K562 (cell line): ENCODE data around the gene C6orf141. TPM values are rescaled to one million over a fixed set of nuclear protein-coding genes. Genes with fewer than 3 reads are reported as not detected.

Source experiments
- ATAC-seq: fragments of 200-7000 bp; cut with Tn5 transposase; 3 replicates; pipeline ENCODE4 v1.9.1; 2020; ENCODE audit warnings: moderate library complexity
- BruUV-seq: library from RNA; stranded (reverse); fragments of 400-500 nt; replicated peaks from 2 replicates; lab custom pipeline; 2021; lab: Mats Ljungman, UMichigan
- CTCF ChIA-PET: fragments of 300-600 bp; formaldehyde crosslinking; extraction: SDS; loops from one replicate; lab custom pipeline; 2021; ENCODE audit warnings: low intra/inter-chr PET ratio; lab: Yijun Ruan, JAX
- POLR2A ChIA-PET: fragments of 300-600, 350-650 bp; sonication (Branson Sonifier 250); formaldehyde crosslinking; extraction: SDS; loops from one replicate; lab custom pipeline; 2021; ENCODE audit warnings: antibody characterized with exemption, inconsistent platforms; lab: Yijun Ruan, JAX
- DNase-seq, 4 experiments: peaks; one replicate each; pipeline versions ENCODE4 v3.0.0 to v3.0.0-alpha.2; 2011 to 2018; ENCODE audit warnings: low spot score in 3 of 4, mixed read lengths in 3 of 4; ENCODE audit errors: extremely low read depth in 1 of 4
- FAIRE-seq: peaks from 2 replicates; lab custom pipeline; 2011; peaks lifted over from hg19 to GRCh38; lab: Jason Lieb, UNC
- H2AFZ ChIP-seq: 2 replicates; pipeline ENCODE4 v1.6.0; 2011; ENCODE audit warnings: low read depth, low read length, control low read depth, inconsistent platforms
- H3K27ac ChIP-seq: fragments of 200-600 bp; 3 replicates; pipeline ENCODE4 v1.8.0; 2011; ENCODE audit warnings: low read depth, mild to moderate bottlenecking, control low read depth, inconsistent platforms, low read length, moderate library complexity, mixed read lengths; ENCODE audit errors: extremely low read depth
- H3K27me3 ChIP-seq, 2 experiments: fragments of 300-600 bp in 1 of 2; 2 replicates in 1 of 2; 3 replicates in 1 of 2; pipeline versions ENCODE4 v1.6.0 to v1.8.0; 2011; ENCODE audit warnings: inconsistent platforms in 2 of 2, low read length in 2 of 2, mild to moderate bottlenecking in 1 of 2, mixed read lengths in 1 of 2, moderate library complexity in 1 of 2; ENCODE audit not compliant: control insufficient read depth in 2 of 2, insufficient read depth in 2 of 2
- H3K36me3 ChIP-seq: fragments of 300-600 bp; 3 replicates; pipeline ENCODE4 v1.8.0; 2011; ENCODE audit warnings: mild to moderate bottlenecking, low read length, inconsistent platforms; ENCODE audit not compliant: control insufficient read depth, insufficient read depth
- H3K4me1 ChIP-seq, 2 experiments: fragments of 200-600 bp in 1 of 2; replicated peaks in 1 of 2; 2 replicates in 1 of 2; 3 replicates in 1 of 2; pipeline versions ENCODE4 v1.5.1 to v1.8.0; 2011; ENCODE audit warnings: inconsistent platforms in 2 of 2, low read length in 2 of 2, mild to moderate bottlenecking in 1 of 2, mixed read lengths in 1 of 2, moderate library complexity in 1 of 2; ENCODE audit not compliant: control insufficient read depth in 2 of 2, insufficient read depth in 2 of 2
- H3K4me2 ChIP-seq: 2 replicates; pipeline ENCODE4 v1.6.1; 2011; ENCODE audit warnings: low read length, control low read depth, inconsistent platforms, mixed read lengths; ENCODE audit not compliant: insufficient read depth
- H3K4me3 ChIP-seq: fragments of 200-600 bp; sonication (generic), shearing (Covaris generic); 2 replicates; pipeline ENCODE4 v1.5.1; 2016; ENCODE audit warnings: control low read depth, inconsistent platforms
- H3K79me2 ChIP-seq: fragments of 200-600 bp; 3 replicates; pipeline ENCODE4 v1.8.0; 2011; ENCODE audit warnings: low read length, inconsistent platforms; ENCODE audit not compliant: control insufficient read depth, insufficient read depth
- H3K9ac ChIP-seq, 2 experiments: 2 replicates each; pipeline versions ENCODE4 v1.6.0 to v1.6.1; 2011; ENCODE audit warnings: low read depth in 2 of 2, low read length in 2 of 2, control low read depth in 1 of 2, inconsistent platforms in 1 of 2, mild to moderate bottlenecking in 1 of 2, mixed read lengths in 1 of 2; ENCODE audit not compliant: insufficient read depth in 1 of 2
- H3K9me1 ChIP-seq: one replicate; pipeline ENCODE4 v1.6.0; 2011; ENCODE audit warnings: inconsistent platforms, mild to moderate bottlenecking, low read length, moderate library complexity; ENCODE audit not compliant: control insufficient read depth, insufficient read depth
- H3K9me3 ChIP-seq: replicated peaks from 2 replicates; pipeline ENCODE4 v1.5.1; 2011; ENCODE audit warnings: low read depth, low read length, inconsistent platforms; ENCODE audit not compliant: control insufficient read depth, insufficient read depth
- H4K20me1 ChIP-seq: replicated peaks from 2 replicates; pipeline ENCODE4 v1.6.1; 2011; ENCODE audit warnings: low read length, inconsistent platforms, mixed read lengths; ENCODE audit not compliant: control insufficient read depth, insufficient read depth
- CBFA2T2 ChIP-seq: fragments of 450-650 bp; conservative IDR thresholded peaks from 2 replicates; pipeline ENCODE4 v1.6.1; 2017; ENCODE audit warnings: mild to moderate bottlenecking
- FOXM1 ChIP-seq, 2 experiments: fragments of 450-650 bp in 1 of 2; sonication (generic) in 1 of 2; formaldehyde crosslinking in 1 of 2; IDR thresholded peaks; 2 replicates each; pipeline versions ENCODE4 v1.6.1 to v1.9.0; 2017 to 2022; ENCODE audit warnings: low read depth in 2 of 2, mild to moderate bottlenecking in 2 of 2, missing genetic modification reagents in 1 of 2, moderate library complexity in 1 of 2
- KDM1A ChIP-seq, 2 experiments: fragments of 450-650 bp; IDR thresholded peaks; 2 replicates each; pipeline ENCODE4 v1.6.1; 2016; ENCODE audit warnings: mild to moderate bottlenecking in 2 of 2
- MEIS2 ChIP-seq: fragments of 450-650 bp; IDR thresholded peaks from 2 replicates; pipeline ENCODE4 v1.6.1; 2014; ENCODE audit warnings: mild to moderate bottlenecking; ENCODE audit not compliant: partially characterized antibody
- MTA1 ChIP-seq: fragments of 450-650 bp; IDR thresholded peaks from 2 replicates; pipeline ENCODE4 v1.6.1; 2017; ENCODE audit warnings: borderline replicate concordance
- NFIC ChIP-seq: fragments of 450-650 bp; IDR thresholded peaks from 2 replicates; pipeline ENCODE4 v1.6.1; 2017; ENCODE audit warnings: mild to moderate bottlenecking, inconsistent platforms
- PTBP1 ChIP-seq: fragments of 200-400 bp; formaldehyde crosslinking; IDR thresholded peaks from 2 replicates; pipeline ENCODE4 v1.6.1; 2017; ENCODE audit warnings: low read depth, low read length
- TEAD4 ChIP-seq, 2 experiments: sonication (generic) in 1 of 2; formaldehyde crosslinking in 1 of 2; IDR thresholded peaks; 2 replicates each; pipeline versions ENCODE4 v1.6.1 to v1.8.0; 2012 to 2022; ENCODE audit warnings: borderline replicate concordance in 1 of 2, inconsistent platforms in 1 of 2, low read length in 1 of 2, mild to moderate bottlenecking in 1 of 2, missing genetic modification reagents in 1 of 2
- TRIM24 ChIP-seq, 2 experiments: fragments of 450-650 bp; IDR thresholded peaks; 2 replicates each; pipeline ENCODE4 v1.6.1; 2016
- ZNF239 ChIP-seq: fragments of 250-450 bp; sonication (Bioruptor Pico); IDR thresholded peaks from 2 replicates; pipeline ENCODE4 v1.4.0; 2020; ENCODE audit warnings: mild to moderate bottlenecking
- ZNF324 ChIP-seq: fragments of 250-450 bp; sonication (Bioruptor Pico); IDR thresholded peaks from 2 replicates; pipeline ENCODE4 v1.4.0; 2020; ENCODE audit warnings: mild to moderate bottlenecking
- WGBS: fragments of 100-300 bp; shearing (Covaris generic); methylation state at CpG from one replicate; pipeline ENCODE4 v1.1.6; 2016; ENCODE audit warnings: low coverage, mixed read lengths; ENCODE audit not compliant: insufficient coverage; ENCODE audit errors: missing lambda C conversion rate; 5-methylcytosine and 5-hydroxymethylcytosine counted together
- in situ Hi-C: fragments of 300-500 bp; cut with MboI; formaldehyde crosslinking; loops from 4 replicates; pipeline ENCODE4 v1.15.0; 2018; ENCODE audit warnings: inconsistent platforms, mixed read lengths
- intact Hi-C: fragments of 100-400 bp; cut with micrococcal nuclease; formaldehyde crosslinking; loops from 2 replicates; pipeline ENCODE4 v1.14.2; 2022
- polyA plus RNA-seq, 8 experiments: library from polyadenylated mRNA; depleted of rRNA in 4 of 8; stranded (reverse) in 5 of 8; unstranded in 3 of 8; fragments of >200 nt; fragmentation: Nextera tagmentation in 2 of 8; fragmentation: Illumina TruSeq in 1 of 8; extraction: Ambion mirVana in 2 of 8; extraction: Trizol in 1 of 8; gene quantifications; 2 replicates each; pipeline versions ENCODE4 v1.2.1 to v1.2.3, GENCODE V29; 2011 to 2014; ENCODE audit warnings: inconsistent platforms in 1 of 8, missing spikeins in 1 of 8
- total RNA-seq, 7 experiments: library from RNA; depleted of rRNA in 6 of 7; stranded (reverse); fragments of >200 nt in 6 of 7; fragmentation: Illumina TruSeq in 2 of 7; extraction: Trizol in 2 of 7; gene quantifications; 2 replicates each; pipeline versions ENCODE4 v1.2.1 to v1.2.3, GENCODE V29; 2011 to 2021; ENCODE audit warnings: low replicate concordance in 1 of 7
- TF ChIP-seq, protein P1 (sequence below): fragments of 450-650 bp; formaldehyde crosslinking; IDR thresholded peaks from 2 replicates; pipeline ENCODE4 v1.4.0; 2022; ENCODE audit warnings: missing genetic modification characterization
- TF ChIP-seq, protein P2 (sequence below): sonication (generic); formaldehyde crosslinking; IDR thresholded peaks from 2 replicates; pipeline ENCODE4 v1.8.0; 2023; ENCODE audit warnings: mild to moderate bottlenecking, missing genetic modification reagents
- TF ChIP-seq, protein P3 (sequence below): fragments of 450-650 bp; IDR thresholded peaks from 2 replicates; pipeline ENCODE4 v1.6.1; 2016

Gene C6orf141
- total and polyA plus RNA-seq, 9 of the 15 experiments (the other 6 are each of a cell fraction or from before 2014, with no cell fraction given), result not detected

DNA sequence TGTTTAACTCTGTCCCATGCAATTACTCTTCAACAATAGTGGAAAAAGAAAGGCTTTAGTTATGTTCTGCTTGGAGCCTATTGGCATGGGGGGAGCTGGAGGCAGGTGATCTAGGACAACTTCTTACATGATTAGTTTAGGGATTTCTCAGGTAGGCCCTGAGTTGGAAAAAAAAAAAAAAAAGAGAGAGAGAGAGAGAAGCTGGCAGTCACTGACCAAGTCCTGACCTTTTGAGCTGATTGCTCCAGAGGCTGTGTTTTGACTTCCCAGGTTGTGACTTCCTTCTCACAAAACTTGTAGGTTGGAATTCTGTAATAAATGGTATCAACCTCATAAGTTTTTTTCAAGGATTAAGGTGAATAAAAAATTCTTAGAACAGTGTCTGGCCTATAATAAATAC is 7.8 kb downstream of the C6orf141 start (continued):
- no peak for TF ChIP-seq PTBP1
- TF ChIP-seq ZNF239 (CRISPR knock-in tag), result no peak
- no peak for TF ChIP-seq FOXM1 (IDR thresholded peaks at IDR 0.05; ENCODE audit: low read depth)
- no peak for TF ChIP-seq FOXM1 (CRISPR knock-in tag; IDR thresholded peaks at IDR 0.05; ENCODE audit: low read depth)

DNA sequence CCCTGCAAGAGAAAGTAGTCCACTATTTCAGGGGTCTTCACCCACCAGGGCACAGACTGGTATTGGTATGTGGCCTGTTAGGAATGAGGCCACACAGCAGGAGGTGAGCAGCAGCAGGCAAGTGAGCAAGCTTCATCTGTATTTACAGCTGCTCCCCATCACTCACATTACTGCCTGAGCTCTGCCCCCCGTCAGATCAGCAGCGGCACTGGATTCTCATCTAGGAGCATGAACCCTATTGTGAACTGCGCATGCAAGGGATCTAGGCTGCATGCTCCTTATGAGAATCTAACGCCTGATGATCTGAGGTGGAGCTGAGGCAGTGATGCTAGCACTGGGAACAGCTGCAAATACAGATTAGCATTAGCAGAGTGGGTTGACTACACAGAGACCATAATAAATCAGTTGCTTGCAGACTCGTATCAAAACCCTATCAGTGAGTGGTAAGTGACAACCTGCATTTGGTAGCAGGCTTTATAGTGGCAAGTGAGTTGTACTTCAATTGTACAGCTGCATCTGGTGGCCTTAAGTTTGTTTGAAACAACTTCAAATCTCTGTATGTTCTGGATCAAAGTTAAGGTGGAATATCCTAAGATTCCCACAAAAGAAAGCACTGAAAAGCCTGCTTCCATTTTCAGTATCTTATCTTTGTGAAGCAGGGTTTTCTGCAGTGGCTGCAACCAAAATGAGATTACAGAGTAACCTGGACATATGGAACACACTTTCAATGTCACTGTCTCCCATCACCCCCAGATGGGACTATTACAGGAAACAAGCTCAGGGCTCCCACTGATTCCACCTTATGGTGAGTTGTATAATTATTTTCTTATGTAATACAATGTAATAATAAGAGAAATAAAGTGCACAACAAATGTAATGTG is 12.8 kb downstream of the C6orf141 start:
- no peak overlapping the region for H2AFZ ChIP-seq
- peak; percentile 47 for ATAC-seq
- no peak overlapping the region for H3K27ac ChIP-seq
- H3K4me1 ChIP-seq, result peaks cover 0 to 4% of the 10 kb centered on the region in 2 experiments; a peak in 1 of 5 replicates
- H3K4me2 ChIP-seq, result no peak overlapping the region
- no peaks in the 10 kb centered on the region for H3K79me2 ChIP-seq
- WGBS, result 33% methylated on average over 5 of the region's 5 CpGs
- H3K9me1 ChIP-seq, result no peaks in the 10 kb centered on the region
- no peak overlapping the region for H3K9ac ChIP-seq
- POLR2A ChIA-PET, result interaction anchor here (1.1 kb wide), 1 partner anchor 22 kb away, joined by 3 read pairs; no protein-coding TSS in a partner anchor
- no peaks in the 10 kb centered on the region for H3K27me3 ChIP-seq
- no peaks in the 10 kb centered on the region for H4K20me1 ChIP-seq
- in situ Hi-C loops (no loop called here), intact Hi-C loops (no loop called here)
- BruUV-seq, result no TSS peak
- DNase-seq, result peak in 1 of 4 experiments; percentile 41
- no peak overlapping the region for H3K4me3 ChIP-seq
- FAIRE-seq, result no peak
- CTCF ChIA-PET, result no interaction called here
- H3K36me3 ChIP-seq, result no peaks in the 10 kb centered on the region
- no peaks in the 10 kb centered on the region for H3K9me3 ChIP-seq
- peak; percentile 73 for TF ChIP-seq MEIS2
- TF ChIP-seq, protein P1, sequence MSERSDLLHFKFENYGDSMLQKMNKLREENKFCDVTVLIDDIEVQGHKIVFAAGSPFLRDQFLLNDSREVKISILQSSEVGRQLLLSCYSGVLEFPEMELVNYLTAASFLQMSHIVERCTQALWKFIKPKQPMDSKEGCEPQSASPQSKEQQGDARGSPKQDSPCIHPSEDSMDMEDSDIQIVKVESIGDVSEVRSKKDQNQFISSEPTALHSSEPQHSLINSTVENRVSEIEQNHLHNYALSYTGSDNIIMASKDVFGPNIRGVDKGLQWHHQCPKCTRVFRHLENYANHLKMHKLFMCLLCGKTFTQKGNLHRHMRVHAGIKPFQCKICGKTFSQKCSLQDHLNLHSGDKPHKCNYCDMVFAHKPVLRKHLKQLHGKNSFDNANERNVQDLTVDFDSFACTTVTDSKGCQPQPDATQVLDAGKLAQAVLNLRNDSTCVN, result no peak
- peak; percentile 67 for TF ChIP-seq CBFA2T2
- TF ChIP-seq, protein P2, sequence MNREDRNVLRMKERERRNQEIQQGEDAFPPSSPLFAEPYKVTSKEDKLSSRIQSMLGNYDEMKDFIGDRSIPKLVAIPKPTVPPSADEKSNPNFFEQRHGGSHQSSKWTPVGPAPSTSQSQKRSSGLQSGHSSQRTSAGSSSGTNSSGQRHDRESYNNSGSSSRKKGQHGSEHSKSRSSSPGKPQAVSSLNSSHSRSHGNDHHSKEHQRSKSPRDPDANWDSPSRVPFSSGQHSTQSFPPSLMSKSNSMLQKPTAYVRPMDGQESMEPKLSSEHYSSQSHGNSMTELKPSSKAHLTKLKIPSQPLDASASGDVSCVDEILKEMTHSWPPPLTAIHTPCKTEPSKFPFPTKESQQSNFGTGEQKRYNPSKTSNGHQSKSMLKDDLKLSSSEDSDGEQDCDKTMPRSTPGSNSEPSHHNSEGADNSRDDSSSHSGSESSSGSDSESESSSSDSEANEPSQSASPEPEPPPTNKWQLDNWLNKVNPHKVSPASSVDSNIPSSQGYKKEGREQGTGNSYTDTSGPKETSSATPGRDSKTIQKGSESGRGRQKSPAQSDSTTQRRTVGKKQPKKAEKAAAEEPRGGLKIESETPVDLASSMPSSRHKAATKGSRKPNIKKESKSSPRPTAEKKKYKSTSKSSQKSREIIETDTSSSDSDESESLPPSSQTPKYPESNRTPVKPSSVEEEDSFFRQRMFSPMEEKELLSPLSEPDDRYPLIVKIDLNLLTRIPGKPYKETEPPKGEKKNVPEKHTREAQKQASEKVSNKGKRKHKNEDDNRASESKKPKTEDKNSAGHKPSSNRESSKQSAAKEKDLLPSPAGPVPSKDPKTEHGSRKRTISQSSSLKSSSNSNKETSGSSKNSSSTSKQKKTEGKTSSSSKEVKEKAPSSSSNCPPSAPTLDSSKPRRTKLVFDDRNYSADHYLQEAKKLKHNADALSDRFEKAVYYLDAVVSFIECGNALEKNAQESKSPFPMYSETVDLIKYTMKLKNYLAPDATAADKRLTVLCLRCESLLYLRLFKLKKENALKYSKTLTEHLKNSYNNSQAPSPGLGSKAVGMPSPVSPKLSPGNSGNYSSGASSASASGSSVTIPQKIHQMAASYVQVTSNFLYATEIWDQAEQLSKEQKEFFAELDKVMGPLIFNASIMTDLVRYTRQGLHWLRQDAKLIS, result no peak
- TF ChIP-seq, protein P3, sequence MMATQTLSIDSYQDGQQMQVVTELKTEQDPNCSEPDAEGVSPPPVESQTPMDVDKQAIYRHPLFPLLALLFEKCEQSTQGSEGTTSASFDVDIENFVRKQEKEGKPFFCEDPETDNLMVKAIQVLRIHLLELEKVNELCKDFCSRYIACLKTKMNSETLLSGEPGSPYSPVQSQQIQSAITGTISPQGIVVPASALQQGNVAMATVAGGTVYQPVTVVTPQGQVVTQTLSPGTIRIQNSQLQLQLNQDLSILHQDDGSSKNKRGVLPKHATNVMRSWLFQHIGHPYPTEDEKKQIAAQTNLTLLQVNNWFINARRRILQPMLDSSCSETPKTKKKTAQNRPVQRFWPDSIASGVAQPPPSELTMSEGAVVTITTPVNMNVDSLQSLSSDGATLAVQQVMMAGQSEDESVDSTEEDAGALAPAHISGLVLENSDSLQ, result 0 out of 2 replicates have a peak, but pooled peaks have one; percentile 7
- peak; percentile 55 to 56 for TF ChIP-seq KDM1A (IDR thresholded peaks at IDR 0.05)
- TF ChIP-seq TRIM24 (IDR thresholded peaks at IDR 0.05), result peak; percentile 43 to 56; a peak in 2 of 4 replicates
- peak; percentile 23; the same call in 1 of the 2 replicates for TF ChIP-seq NFIC
- no peak for TF ChIP-seq MTA1
- peak; percentile 55 for TF ChIP-seq TEAD4 (IDR thresholded peaks at IDR 0.05; ENCODE audit: low read length)
- no peak for TF ChIP-seq TEAD4 (CRISPR knock-in tag; IDR thresholded peaks at IDR 0.05; ENCODE audit: borderline replicate concordance)
- TF ChIP-seq ZNF324 (CRISPR knock-in tag), result no peak
